HG02571 (cell line): ENCODE data around the gene ASB6.
"Not testable (repeated sequence)": the region's sequence is repeated elsewhere in the genome, so short reads cannot be mapped to it uniquely, and the experiment has no call there.

Experiments used
- ATAC-seq: cut with Tn5 transposase; IDR thresholded peaks from one replicate; pipeline ENCODE4 v1.9.1; 2021; ENCODE audit warnings: mild to moderate bottlenecking, moderate library complexity; ENCODE audit not compliant: unreplicated experiment

ASB6 gene

GRCh38 chr9:129644902-129645301 is 3.0 kb upstream of the ASB6 start:
- no peak for ATAC-seq

GRCh38 chr9:129644365-129644764 is 2.4 kb upstream of the ASB6 start:
- no peak for ATAC-seq

- no peak for ATAC-seq
Measured at GRCh38 chr9:129643706-129644105, 1.8 kb upstream of the ASB6 start.

- ATAC-seq: no peak
Measured at GRCh38 chr9:129640871-129641749, 841 bp downstream of the ASB6 start.

GRCh38 chr9:129640086-129640870 is 1.7 kb downstream of the ASB6 start:
- ATAC-seq: no peak

- ATAC-seq: no peak
Measured at GRCh38 chr9:129639756-129640085, 2.2 kb downstream of the ASB6 start.

GRCh38 chr9:129639034-129639630 is 2.8 kb downstream of the ASB6 start:
- no peak for ATAC-seq

- no peak for ATAC-seq
Measured at GRCh38 chr9:129637673-129638439, 4.1 kb downstream of the ASB6 start.

- no peak for ATAC-seq
Measured at GRCh38 chr9:129637102-129637501, 4.8 kb downstream of the ASB6 start.

GRCh38 chr9:129636343-129636742 is 5.6 kb downstream of the ASB6 start:
- not testable (repeated sequence) for ATAC-seq

- no peak for ATAC-seq
Measured at GRCh38 chr9:129635099-129636065, 6.6 kb downstream of the ASB6 start.

- no peak for ATAC-seq
Measured at GRCh38 chr9:129633848-129634247, 8.1 kb downstream of the ASB6 start.

- no peak for ATAC-seq
Measured at GRCh38 chr9:129633207-129633606, 8.7 kb downstream of the ASB6 start.

GRCh38 chr9:129632460-129632859 is 9.5 kb downstream of the ASB6 start:
- ATAC-seq: no peak

GRCh38 chr9:129631674-129632129 is 10.2 kb downstream of the ASB6 start:
- no peak for ATAC-seq

GRCh38 chr9:129630967-129631673 is 10.8 kb downstream of the ASB6 start:
- ATAC-seq: no peak

- ATAC-seq: no peak
Measured at GRCh38 chr9:129629251-129629820, 12.6 kb downstream of the ASB6 start.

- ATAC-seq: no peak
Measured at GRCh38 chr9:129628709-129629108, 13.2 kb downstream of the ASB6 start.
